ENCODE data around the gene CEP162. TPM values are rescaled to one million over a fixed set of nuclear protein-coding genes. Genes with fewer than 3 reads are reported as not detected.
"Not testable (repeated sequence)": the region's sequence is repeated elsewhere in the genome, so short reads cannot be mapped to it uniquely, and the experiment has no call there.

CEP162 gene
- total RNA-seq, 1 experiment from 2014 or later, result 4.2 TPM

DNA sequence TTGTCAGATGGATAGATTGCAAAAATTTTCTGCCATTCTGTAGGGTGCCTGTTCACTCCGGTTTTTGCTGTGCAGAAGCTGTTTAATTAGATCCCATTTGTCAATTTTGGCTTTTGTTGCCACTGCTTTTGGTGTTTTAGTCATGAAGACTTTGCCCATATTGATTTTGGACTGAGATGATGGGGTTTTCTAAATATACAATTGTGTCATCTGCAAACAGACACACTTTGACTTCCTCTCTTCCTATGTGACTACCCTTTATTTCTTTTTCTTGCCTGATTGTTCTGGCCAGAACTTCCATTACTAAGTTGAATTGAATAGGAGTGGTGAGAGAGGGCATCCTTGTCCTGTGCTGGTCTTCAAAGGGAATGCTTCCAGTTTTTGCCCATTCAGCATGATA lies 97.9 kb downstream of the CEP162 start:
- H3K4me3 ChIP-seq, H3K27me3 ChIP-seq, H3K36me3 ChIP-seq, DNase-seq, H3K9me3 ChIP-seq: not testable (repeated sequence)

DNA sequence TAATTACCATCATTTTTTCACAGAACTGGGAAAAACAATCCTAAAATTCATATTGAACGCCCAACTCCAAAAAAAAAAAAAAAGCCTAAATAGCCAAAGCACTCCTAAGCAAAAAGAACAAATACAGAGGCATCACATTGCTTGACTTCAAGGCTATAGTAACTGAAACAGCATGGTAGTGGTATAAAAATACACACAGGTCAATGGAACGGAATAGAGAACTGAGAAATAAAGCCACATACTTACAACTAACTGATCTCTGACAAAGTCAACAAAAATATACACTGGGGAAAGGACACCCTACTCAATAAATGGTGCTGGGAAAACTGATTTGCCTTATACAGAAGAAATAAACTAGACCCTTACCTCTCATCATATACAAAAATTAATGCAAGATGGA lies 104.3 kb downstream of the CEP162 start:
- H3K27me3 ChIP-seq, result no peaks in the 10 kb centered on the region
- no peak for DNase-seq
- no peaks in the 10 kb centered on the region for H3K36me3 ChIP-seq
- H3K9me3 ChIP-seq, result no peaks in the 10 kb centered on the region
- no peak overlapping the region for H3K4me3 ChIP-seq

DNA sequence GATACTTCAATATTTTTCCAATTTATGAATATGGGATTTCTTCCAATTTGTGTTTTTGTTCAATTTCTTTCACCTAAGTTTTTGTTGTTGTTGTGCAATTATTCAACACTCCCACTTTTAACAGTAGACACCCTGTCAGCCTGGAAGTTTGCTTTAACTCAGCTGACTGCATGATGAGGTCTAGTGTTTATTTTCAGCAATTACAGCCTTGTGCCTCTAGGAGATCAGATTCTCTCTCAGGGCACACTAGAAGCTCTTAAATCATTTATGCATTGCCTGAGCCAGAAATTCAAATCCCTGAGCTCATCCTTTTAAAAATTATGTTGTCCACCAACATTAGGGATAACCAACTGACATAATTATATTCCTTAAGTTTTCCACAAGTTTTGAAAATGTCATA lies 108.2 kb downstream of the CEP162 start:
- DNase-seq, result no peak
- no peaks in the 10 kb centered on the region for H3K27me3 ChIP-seq

DNA sequence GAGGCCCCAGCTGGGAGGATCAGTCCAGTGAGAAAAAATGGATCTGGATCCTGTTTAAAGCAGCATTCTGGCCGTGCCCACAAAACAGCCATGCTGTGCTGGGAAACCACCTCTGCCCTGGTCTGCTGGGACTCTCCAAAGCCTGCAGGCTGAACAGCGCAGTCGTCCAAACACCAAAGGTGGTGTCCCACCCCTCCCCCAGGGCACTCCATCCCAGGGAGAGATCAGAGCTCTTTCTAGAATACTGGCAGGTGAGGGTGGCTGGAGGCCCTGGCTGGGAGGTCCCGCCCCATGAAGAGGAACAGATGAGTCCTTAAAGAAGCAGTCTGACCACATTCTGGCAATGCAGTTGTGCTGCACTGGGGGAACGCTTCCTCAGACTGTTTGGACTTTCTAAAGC lies 109.3 kb downstream of the CEP162 start:
- Histone ChIP-seq H3K27me3 (no peaks in the 10 kb centered on the region), H3K9me3 (no peaks in the 10 kb centered on the region)
- no peak for DNase-seq

More for the DNA sequence above, 108.2 kb downstream of the CEP162 start:
- no peak overlapping the region for H3K4me3 ChIP-seq
- H3K9me3 ChIP-seq, result no peaks in the 10 kb centered on the region
- H3K36me3 ChIP-seq, result no peaks in the 10 kb centered on the region

DNA sequence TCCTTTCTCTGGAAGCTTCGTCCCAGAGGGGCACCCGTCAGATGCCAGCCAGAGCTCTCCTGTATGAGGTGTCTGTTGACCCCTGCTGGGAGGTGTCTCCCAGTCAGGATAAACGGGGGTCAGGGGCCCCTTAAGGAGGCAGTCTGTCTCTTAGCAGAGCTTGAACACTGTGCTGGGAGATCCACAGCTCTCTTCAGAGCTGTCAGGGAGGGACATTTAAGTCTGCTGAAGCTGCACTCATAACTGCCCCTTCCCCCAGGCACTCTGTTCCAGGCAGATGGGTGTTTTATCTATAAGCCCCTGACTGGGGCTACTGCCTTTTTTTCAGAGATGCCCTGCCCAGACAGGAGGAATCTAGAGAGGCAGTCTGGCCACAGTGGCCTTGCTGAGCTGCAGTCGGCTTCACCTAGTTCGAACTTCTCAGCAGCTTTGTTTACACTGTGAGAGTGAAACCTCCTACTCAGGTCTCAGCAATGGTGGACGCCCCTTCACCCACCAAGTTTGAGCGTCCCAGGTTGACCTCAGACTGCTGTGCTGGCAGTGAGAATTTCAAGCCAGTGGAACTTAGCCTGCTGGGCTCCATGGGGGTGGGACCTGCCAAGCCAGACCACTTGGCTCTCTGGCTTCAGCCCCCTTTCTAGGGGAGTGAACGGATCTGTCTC lies 112.4 kb downstream of the CEP162 start:
- H3K27me3 ChIP-seq, H3K9me3 ChIP-seq, H3K36me3 ChIP-seq, DNase-seq, H3K4me3 ChIP-seq: not testable (repeated sequence)

More for the DNA sequence above, 109.3 kb downstream of the CEP162 start:
- no peak overlapping the region for H3K4me3 ChIP-seq
- no peaks in the 10 kb centered on the region for H3K36me3 ChIP-seq

DNA sequence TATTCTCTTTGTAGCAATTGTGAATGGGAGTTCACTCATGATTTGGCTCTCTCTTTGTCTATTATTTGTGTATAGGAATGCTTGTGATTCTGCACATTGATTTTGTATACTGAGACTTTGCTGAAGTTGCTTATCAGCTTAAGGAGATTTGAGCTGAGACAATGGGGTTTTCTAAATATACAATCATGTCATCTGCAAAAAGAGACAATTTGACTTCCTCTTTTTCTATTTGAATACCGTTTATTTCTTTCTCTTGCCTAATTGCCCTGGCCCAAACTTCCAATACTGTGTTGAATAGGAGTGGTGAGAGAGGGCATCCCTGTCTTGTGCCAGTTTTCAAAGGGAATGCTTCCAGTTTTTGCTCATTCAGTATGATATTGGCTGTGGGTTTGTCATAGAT lies 116.1 kb downstream of the CEP162 start:
- H3K36me3 ChIP-seq, H3K27me3 ChIP-seq, H3K4me3 ChIP-seq, H3K9me3 ChIP-seq, DNase-seq: not testable (repeated sequence)

DNA sequence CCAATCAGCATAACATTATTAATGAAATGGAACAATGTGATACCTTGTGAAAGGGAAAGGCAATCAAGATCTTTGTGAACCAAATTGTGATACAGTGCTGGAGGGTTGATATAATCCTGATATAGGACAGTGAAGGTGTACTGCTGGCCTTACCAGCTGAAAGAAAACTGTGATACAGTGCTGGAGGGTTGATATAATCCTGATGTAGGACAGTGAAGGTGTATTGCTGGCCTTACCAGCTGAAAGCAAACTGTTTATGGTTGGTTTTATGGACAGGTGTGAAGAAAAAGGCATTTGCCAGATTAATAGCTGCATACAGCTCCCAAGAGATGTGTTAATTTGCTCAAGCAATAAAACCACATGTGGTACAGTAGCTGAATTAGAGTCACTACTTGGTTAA lies 119.9 kb downstream of the CEP162 start:
- Histone ChIP-seq H3K36me3 (no peaks in the 10 kb centered on the region), H3K27me3 (no peaks in the 10 kb centered on the region), H3K4me3 (no peak overlapping the region), H3K9me3 (no peaks in the 10 kb centered on the region)
- no peak for DNase-seq

DNA sequence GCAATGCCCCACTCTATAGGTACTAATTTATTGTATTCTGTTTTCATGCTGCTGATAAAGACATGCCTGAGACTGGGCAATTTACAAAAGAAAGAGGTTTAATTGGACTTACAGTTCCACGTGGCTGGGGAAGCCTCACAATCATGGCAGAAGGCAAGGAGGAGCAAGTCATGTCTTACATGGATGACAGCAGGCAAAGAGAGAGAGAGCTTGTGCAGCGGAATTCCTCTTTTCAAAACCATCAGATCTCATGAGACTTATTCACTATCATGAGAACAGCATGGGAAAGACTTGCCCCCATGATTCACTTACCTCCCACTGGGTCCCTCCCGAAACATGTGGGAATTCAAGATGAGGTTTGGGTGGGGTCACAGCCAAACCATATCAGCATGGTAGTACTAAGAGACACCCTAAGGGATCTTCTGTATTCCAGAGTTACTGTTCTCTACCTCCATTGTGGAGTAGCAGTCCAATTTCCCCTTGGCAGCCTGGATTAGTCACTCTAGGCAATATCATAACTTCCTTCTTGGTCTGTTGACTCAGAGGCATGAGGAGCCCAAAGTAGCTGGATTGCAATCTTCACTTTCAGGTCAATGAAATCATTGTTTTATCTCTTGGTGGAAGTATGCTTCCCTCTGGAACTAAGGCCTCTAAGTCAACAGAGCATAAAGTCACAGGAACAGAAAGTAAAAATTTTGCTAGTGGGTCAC lies 122.1 kb downstream of the CEP162 start:
- H3K27me3 ChIP-seq, H3K9me3 ChIP-seq, H3K36me3 ChIP-seq, H3K4me3 ChIP-seq: not testable (repeated sequence)
- DNase-seq, result peak; percentile 23

DNA sequence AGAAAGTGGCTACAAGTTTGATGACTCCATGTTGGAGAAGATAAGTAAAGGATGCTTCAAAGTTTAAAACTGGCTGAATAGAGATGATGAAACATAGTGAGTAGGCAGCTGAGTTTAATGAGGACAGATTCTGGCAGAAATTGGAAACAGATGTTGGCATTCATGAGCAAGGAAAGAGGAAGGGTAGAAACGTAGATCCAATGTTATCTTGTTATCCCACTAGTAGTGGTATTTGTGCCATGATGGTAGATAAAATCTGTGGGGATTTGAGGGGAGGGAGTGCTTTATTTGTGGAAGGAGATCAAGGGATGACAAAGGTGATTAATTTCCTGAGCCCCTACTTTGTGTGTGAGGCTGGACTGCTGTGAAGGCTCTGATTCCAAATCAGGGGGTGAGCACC lies 124.4 kb downstream of the CEP162 start:
- Histone ChIP-seq H3K9me3 (no peaks in the 10 kb centered on the region), H3K27me3 (no peaks in the 10 kb centered on the region), H3K36me3 (no peaks in the 10 kb centered on the region), H3K4me3 (no peak overlapping the region)
- DNase-seq, result no peak

DNA sequence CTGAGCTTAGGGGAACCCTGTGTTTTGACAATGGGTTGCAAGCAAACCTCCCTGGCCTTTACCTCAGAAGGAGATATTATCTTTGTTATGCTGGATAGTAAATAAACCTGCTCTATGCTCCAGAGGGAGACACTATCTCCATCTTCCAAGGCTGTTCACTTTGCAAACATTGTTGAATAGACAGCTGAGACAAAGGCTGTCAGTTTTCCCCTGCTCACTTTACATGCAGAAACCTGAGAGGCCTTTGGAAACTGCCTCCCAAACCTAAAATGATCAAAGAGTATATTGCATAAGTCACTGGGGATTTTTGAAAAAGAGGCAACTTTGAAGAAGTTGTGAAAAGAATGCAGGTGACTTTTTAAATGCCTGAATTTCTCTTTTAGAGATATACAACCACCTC lies 132.3 kb downstream of the CEP162 start:
- no peak for DNase-seq
- no peaks in the 10 kb centered on the region for H3K36me3 ChIP-seq
- H3K27me3 ChIP-seq, result no peaks in the 10 kb centered on the region
- no peak overlapping the region for H3K4me3 ChIP-seq
- no peaks in the 10 kb centered on the region for H3K9me3 ChIP-seq

DNA sequence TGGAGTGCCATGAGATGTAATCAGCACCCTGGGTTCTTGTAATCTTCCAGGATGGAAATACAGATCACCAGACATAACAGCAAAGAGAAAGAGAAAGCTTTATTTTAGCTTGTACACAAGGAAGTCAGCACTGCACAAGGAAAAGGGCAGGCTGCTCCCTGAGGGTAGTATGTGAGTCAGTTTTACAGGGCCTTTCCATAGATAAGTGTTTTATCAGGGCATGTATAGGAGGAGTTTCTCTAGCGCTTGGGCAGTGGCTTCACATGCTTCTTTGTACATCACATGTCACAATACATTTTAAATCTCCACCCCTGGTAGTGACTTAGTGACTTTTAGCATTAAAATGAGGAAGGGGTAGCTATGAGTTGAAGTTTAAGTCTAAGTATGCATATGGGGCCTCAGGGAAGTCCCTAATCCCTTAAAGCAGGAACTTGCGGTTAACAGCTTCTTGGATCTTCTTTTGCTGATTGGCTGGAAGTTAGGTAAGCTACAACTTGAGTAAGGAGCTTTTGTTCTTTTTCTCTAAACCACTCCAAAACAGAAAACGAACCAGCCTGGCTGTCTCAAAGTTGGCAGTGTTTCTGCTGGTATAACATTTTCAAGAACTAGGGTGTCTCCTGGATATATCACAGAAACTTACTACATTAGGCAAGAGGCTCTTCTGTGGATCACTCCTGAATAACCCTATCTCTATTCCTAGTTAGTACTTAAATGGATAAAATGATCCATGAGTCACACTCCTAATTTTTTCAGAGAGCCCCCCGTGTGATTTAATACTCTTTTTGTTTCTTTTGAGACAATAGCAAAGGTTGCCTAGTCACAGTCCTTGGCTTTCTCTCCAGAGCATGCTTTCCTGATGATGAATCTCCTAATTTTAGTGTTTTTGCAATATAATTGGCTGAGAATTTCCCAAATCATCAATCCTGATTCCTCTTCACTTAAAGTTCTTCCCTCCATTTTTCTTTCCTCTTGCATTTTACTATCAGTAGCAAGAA lies 133.7 kb downstream of the CEP162 start:
- Histone ChIP-seq H3K9me3 (no peaks in the 10 kb centered on the region), H3K4me3 (no peak overlapping the region)
- DNase-seq, result no peak

DNA sequence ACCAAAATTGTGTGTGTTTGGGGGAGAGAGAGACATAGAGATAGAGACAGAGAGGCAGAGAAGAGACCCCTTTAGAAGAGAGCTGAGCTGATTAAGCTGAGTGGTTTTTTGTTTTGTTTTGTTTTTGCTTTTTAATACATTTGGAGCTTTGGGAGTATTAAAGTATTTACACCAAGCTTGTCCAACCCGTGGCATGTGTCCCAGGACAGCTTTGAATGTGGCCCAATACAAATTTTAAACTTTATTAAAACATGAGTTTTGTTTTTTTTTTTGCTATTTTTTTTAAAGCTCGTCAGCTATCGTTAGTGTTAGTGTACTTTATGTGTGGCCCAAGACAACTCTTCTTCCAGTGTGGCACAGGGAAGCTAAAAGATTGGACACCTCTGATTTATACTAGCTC lies 137.9 kb downstream of the CEP162 start:
- no peaks in the 10 kb centered on the region for H3K27me3 ChIP-seq
- H3K4me3 ChIP-seq, result no peak overlapping the region
- DNase-seq, result no peak
- H3K36me3 ChIP-seq, result no peaks in the 10 kb centered on the region
- H3K9me3 ChIP-seq, result no peaks in the 10 kb centered on the region

More for the DNA sequence above, 133.7 kb downstream of the CEP162 start:
- Histone ChIP-seq H3K27me3 (no peaks in the 10 kb centered on the region), H3K36me3 (no peaks in the 10 kb centered on the region)

DNA sequence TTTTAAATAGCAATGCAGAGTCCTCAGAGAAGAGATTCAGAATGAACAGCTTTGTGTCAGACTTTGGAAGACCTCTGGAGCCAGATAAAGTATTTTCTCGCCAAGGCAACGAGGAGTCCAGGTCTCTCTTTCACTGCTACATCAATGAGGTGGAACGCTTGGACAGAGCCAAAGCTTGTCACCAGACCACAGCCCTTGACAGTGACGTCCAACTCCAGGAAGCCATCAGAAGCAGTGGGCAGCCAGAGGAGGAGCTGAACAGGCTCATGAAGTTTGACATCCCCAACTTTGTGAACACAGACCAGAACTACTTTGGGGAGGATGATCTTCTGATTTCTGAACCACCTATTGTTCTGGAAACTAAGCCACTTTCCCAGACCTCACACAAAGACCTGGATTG lies 138.4 kb downstream of the CEP162 start:
- H3K36me3 ChIP-seq, result no peaks in the 10 kb centered on the region
- H3K9me3 ChIP-seq, result no peaks in the 10 kb centered on the region
- no peak for DNase-seq
- no peaks in the 10 kb centered on the region for H3K27me3 ChIP-seq
- no peak overlapping the region for H3K4me3 ChIP-seq

DNA sequence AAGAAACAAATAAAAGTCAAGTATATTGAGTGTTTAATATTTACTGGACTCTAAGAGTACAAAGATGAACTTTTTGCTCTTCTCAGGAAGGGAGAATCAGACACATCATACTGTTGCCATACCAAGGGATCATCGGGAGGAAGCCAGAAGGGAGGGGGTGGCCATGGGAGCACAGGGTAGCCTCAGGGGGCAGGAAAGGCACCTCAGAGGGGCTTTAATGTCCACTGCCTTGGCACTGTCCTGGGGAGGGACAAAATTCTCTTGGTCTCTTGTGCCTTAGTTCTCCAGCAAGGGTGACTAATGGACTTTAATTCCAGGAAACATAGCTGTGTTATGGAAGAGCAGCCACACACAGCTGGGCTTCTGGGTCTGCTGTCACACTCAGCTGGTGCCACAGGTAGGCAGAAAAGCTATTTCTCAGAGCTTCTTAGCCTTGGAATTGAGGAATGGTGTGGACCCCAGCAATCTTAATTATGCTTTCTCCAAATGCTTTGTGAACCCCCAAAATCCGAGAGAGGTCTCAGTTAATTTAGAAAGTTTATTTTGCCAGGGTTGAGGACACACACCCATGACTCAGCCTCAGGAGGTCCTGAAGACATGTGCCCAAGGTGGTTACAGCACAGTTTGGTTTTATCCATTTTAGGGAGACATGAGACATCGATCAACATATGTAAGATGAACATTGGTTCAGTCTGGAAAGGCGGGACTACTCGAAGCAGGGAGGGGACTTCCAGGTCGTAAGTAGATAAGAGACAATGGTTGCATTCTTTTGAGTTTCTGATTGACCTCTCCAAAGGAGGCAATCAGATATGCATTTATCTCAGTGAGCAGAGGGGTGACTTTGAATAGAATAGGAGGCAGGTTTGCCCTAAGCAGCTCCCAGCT lies 140.7 kb downstream of the CEP162 start:
- Histone ChIP-seq H3K9me3 (no peaks in the 10 kb centered on the region), H3K4me3 (no peak overlapping the region), H3K36me3 (no peaks in the 10 kb centered on the region), H3K27me3 (no peaks in the 10 kb centered on the region)
- DNase-seq, result no peak

DNA sequence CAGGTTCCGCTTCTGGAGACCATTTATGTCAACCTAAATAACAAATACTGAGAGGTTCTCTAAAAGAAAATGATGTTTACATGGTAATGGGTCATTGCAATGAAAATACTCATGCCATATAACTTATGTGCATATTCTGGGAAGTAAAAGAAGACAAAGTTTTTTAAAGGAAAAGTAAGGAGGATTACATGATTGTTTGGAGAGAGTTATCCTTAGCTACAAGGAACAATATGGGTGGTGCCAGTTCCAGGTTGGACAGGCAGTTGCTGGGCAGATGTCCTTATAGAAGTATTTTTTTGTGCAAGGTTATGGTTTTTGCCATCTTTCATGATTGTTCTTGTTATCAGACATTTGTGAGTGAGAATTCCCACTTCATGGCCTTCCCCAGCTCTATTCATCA lies 141.4 kb downstream of the CEP162 start:
- Histone ChIP-seq H3K36me3 (no peaks in the 10 kb centered on the region), H3K4me3 (no peak overlapping the region), H3K27me3 (no peaks in the 10 kb centered on the region), H3K9me3 (no peaks in the 10 kb centered on the region)
- DNase-seq, result no peak

DNA sequence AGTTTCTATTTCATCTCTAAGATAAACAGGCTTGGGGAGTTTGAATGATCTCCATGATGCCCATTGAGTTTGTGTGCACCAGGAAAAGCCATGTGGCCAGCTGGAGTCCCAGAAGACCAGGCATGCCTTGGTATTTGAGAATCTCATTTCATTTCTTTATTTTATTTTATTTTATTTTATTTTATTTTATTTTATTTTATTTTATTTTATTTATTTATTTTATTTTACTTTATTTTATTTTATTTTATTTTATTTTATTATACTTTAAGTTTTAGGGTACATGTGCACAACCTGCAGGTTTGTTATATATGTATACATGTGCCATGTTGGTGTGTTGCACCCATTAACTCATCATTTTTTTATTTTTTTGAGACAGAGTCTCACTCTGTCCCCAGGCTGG lies 142.7 kb downstream of the CEP162 start:
- not testable (repeated sequence) for H3K27me3 ChIP-seq, H3K9me3 ChIP-seq, H3K4me3 ChIP-seq, DNase-seq, H3K36me3 ChIP-seq
